Stomach smooth muscle (tissue), 2 donors: ENCODE measurements around the gene EFR3B.
"Not testable (repeated sequence)": the region's sequence is repeated elsewhere in the genome, so short reads cannot be mapped to it uniquely, and the experiment has no call there.

ENCODE experiments used
- H3K27ac ChIP-seq: one replicate; pipeline ENCODE4 v1.7.0; 2013; ENCODE audit warnings: mild to moderate bottlenecking, low read length, inconsistent platforms
- H3K27me3 ChIP-seq, 2 donors: one replicate each; pipeline ENCODE4 v1.7.0; 2013; ENCODE audit warnings: low read length in 2 of 2; ENCODE audit not compliant: insufficient read depth in 2 of 2, control insufficient read depth in 1 of 2
- H3K36me3 ChIP-seq, 2 donors: one replicate each; pipeline ENCODE4 v1.7.0; 2013; ENCODE audit warnings: low read length in 2 of 2; ENCODE audit not compliant: control insufficient read depth in 2 of 2, insufficient read depth in 2 of 2
- H3K4me1 ChIP-seq: one replicate; pipeline ENCODE4 v1.7.0; 2013; ENCODE audit warnings: low read length; ENCODE audit not compliant: control insufficient read depth, insufficient read depth
- H3K4me3 ChIP-seq, 2 donors: one replicate each; pipeline ENCODE4 v1.7.0; 2013; ENCODE audit warnings: low read length in 2 of 2
- H3K9ac ChIP-seq, 2 donors: one replicate each; pipeline ENCODE4 v1.7.0; 2013; ENCODE audit warnings: low read length in 2 of 2, mild to moderate bottlenecking in 1 of 2
- H3K9me3 ChIP-seq, 2 donors: one replicate each; pipeline ENCODE4 v1.7.0; 2013; ENCODE audit warnings: low read length in 2 of 2; ENCODE audit not compliant: control insufficient read depth in 2 of 2
- donor health status: healthy.
- donor health status: Pancreatic carcinoma.

The EFR3B gene

DNA sequence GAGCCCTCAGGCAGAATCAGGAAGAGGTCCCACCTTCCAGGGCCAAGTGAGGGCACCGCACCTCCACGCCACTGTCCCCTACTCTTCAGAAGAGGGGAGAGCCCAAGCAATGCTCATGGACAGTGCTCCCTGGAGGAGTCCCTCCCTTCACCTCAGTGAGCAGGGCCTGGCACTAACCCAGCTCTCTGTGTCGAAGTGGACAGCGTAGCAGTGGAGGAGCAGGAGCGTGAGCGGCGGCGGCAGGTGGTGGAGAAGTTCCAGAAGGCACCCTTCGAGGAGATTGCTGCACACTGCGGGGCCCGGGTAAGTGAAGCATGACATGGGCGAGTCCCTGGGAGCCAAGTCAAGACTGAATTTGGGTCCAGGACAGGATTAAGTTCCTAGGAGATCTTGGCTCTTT lies 109.8 kb downstream of the EFR3B start:
- Histone ChIP-seq H3K27me3 (no peaks in the 10 kb centered on the region), H3K36me3 (peaks cover 0 to 2% of the 10 kb centered on the region in 2 donors), H3K9me3 (no peaks in the 10 kb centered on the region), H3K9ac (no peak overlapping the region), H3K4me1 (no peaks in the 10 kb centered on the region), H3K4me3 (no peak overlapping the region), H3K27ac (no peak overlapping the region)

DNA sequence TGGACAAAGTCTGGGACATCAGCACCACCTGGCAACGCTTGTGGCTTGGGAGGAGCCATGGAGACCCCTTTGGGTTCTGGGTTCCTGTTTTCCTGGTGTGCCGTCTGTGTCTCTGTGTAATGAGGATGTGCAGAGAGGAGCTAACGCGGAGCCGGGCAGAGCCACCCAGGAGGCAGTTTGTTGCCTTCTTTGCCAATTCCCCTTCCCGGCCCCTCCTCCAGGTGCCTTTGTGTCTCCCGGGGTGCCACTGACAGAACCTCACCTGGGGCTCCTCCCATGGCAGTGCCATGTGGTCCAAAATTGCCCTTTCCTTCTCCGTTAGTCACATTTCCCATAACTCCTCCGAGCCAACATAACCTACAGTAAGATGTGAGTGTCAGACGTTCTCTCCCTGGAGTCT lies 113.5 kb downstream of the EFR3B start:
- Histone ChIP-seq H3K9ac (no peak overlapping the region), H3K36me3 (peaks cover 0 to 2% of the 10 kb centered on the region in 2 donors), H3K4me1 (no peaks in the 10 kb centered on the region), H3K9me3 (no peaks in the 10 kb centered on the region), H3K27ac (no peak overlapping the region), H3K4me3 (no peak overlapping the region), H3K27me3 (no peaks in the 10 kb centered on the region)

DNA sequence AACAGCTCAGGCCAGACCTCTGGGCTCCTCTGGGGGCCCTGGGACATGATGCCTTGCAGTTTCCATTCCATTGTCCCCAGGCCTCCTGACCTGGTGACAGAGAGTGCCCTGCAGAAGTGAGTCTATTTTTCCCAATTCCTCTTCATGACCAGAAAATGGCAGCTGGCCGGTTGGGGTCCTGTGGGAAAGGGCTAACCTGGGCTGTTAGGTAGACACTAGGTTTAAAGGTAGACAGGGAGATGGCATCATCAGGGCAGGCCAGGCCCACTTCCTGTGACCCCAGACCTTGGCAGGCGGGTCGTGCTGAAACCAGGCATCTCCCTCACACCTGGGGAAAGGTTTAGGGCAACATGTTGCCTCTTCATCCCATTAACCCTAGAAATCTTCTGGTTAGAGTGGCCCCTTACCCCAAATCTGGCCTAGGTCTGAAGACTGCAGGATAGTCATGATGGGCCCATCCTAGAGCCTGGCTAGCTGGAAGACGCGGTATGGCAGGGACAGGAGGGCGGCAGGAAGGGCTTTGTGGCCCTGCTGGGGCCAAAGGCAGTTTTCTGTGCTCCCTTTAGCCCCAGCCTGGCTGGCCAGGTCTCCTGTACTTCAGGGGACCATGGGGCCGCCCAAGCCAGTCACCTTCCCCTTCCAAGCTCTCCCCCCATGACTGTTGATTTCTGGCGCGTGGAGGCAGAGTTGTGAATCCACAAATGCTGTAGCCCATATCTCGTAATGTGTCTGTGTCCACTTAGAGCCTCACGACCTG lies 116.4 kb downstream of the EFR3B start:
- Histone ChIP-seq H3K27ac (no peak overlapping the region), H3K4me3 (no peak overlapping the region), H3K9me3 (peaks cover 0 to 3% of the 10 kb centered on the region in 2 donors), H3K4me1 (peaks cover 8% of the 10 kb centered on the region), H3K36me3 (peaks cover 0 to 2% of the 10 kb centered on the region in 2 donors), H3K9ac (no peak overlapping the region), H3K27me3 (peaks cover 1 to 5% of the 10 kb centered on the region in 2 donors)

- Histone ChIP-seq H3K27ac (no peak overlapping the region), H3K27me3 (peaks cover 13% of the 10 kb centered on the region in 2 donors), H3K4me1 (peaks cover 8% of the 10 kb centered on the region), H3K9ac (no peak overlapping the region), H3K4me3 (no peak overlapping the region), H3K36me3 (peaks cover 0 to 2% of the 10 kb centered on the region in 2 donors), H3K9me3 (peaks cover 0 to 3% of the 10 kb centered on the region in 2 donors)
Measured at GRCh38 chr2:25159949-25160348, 118.1 kb downstream of the EFR3B start.

- Histone ChIP-seq H3K9me3 (peaks cover 0 to 3% of the 10 kb centered on the region in 2 donors), H3K4me1 (peaks cover 8% of the 10 kb centered on the region), H3K9ac (no peak overlapping the region), H3K4me3 (no peak overlapping the region), H3K36me3 (no peaks in the 10 kb centered on the region), H3K27ac (no peak overlapping the region), H3K27me3 (peaks cover 13 to 14% of the 10 kb centered on the region in 2 donors)
Measured at GRCh38 chr2:25160376-25160775, 118.5 kb downstream of the EFR3B start.

GRCh38 chr2:25161055-25161781 lies 119.3 kb downstream of the EFR3B start:
- H3K27ac ChIP-seq = peak overlapping the region; percentile 31
- peaks cover 0 to 3% of the 10 kb centered on the region in 2 donors for H3K9me3 ChIP-seq
- H3K9ac ChIP-seq = no peak overlapping the region
- H3K4me1 ChIP-seq = peaks cover 8% of the 10 kb centered on the region
- H3K4me3 ChIP-seq = peak overlapping the region; percentile 64 to 69
- peaks cover 17 to 21% of the 10 kb centered on the region in 2 donors for H3K27me3 ChIP-seq
- no peaks in the 10 kb centered on the region for H3K36me3 ChIP-seq

GRCh38 chr2:25162061-25162460 lies 120.2 kb downstream of the EFR3B start:
- peaks cover 24 to 29% of the 10 kb centered on the region in 2 donors for H3K27me3 ChIP-seq
- peak overlapping the region; percentile 64 to 69 for H3K4me3 ChIP-seq
- H3K36me3 ChIP-seq, H3K9ac ChIP-seq, H3K9me3 ChIP-seq, H3K27ac ChIP-seq, H3K4me1 ChIP-seq: not testable (repeated sequence)

GRCh38 chr2:25164561-25164960 lies 122.7 kb downstream of the EFR3B start:
- H3K4me1 ChIP-seq = peaks cover 14% of the 10 kb centered on the region
- peaks cover 0 to 3% of the 10 kb centered on the region in 2 donors for H3K9me3 ChIP-seq
- no peaks in the 10 kb centered on the region for H3K36me3 ChIP-seq
- H3K27ac ChIP-seq = no peak overlapping the region
- peaks cover 38 to 54% of the 10 kb centered on the region in 2 donors for H3K27me3 ChIP-seq
- no peak overlapping the region for H3K9ac ChIP-seq
- no peak overlapping the region for H3K4me3 ChIP-seq

DNA sequence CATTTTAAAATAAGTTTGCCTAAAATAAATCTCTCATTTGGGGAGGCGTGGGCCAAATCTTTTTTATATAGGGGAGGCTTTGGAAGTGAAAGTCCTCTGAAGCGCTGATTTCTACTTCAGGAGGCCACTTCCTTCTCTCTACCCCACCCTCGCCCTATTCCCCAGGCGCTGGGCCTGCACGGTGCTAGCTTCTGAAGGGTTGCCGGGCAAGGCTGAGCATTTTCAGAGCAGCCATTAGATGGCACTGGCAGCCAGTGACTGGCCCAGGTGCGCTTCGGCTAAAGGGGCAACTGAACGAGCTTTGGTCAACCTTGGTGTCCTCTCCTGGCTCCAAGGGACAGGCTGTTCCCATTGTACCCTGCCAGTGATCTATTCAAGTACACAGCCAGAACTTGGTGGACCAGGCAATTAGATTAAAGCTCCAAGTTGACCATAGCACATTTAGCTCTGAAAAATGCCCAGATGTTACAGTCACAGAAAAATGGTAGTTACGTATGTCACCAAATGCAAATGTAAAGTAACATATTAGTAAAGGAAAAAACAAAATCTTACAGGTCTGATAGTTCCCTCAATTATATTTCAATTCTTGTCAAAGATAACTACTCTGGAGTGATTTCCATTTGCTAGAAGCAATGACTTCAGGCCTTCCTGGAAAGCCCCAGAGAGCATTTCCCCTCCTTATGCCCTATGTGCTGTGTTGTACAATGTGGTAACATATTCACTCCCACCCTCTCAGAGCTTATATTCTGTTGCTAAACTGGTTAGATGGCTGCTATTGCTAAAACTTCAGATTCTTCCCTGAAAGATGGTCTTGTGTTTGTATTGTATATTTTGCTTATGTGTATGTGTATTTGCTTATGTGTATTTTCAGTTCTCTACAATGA lies 124.4 kb downstream of the EFR3B start:
- Histone ChIP-seq H3K36me3 (no peaks in the 10 kb centered on the region), H3K27ac (no peak overlapping the region), H3K27me3 (peaks cover 41 to 56% of the 10 kb centered on the region in 2 donors), H3K9me3 (peaks cover 0 to 3% of the 10 kb centered on the region in 2 donors), H3K9ac (no peak overlapping the region), H3K4me1 (peaks cover 9% of the 10 kb centered on the region), H3K4me3 (no peak overlapping the region)

DNA sequence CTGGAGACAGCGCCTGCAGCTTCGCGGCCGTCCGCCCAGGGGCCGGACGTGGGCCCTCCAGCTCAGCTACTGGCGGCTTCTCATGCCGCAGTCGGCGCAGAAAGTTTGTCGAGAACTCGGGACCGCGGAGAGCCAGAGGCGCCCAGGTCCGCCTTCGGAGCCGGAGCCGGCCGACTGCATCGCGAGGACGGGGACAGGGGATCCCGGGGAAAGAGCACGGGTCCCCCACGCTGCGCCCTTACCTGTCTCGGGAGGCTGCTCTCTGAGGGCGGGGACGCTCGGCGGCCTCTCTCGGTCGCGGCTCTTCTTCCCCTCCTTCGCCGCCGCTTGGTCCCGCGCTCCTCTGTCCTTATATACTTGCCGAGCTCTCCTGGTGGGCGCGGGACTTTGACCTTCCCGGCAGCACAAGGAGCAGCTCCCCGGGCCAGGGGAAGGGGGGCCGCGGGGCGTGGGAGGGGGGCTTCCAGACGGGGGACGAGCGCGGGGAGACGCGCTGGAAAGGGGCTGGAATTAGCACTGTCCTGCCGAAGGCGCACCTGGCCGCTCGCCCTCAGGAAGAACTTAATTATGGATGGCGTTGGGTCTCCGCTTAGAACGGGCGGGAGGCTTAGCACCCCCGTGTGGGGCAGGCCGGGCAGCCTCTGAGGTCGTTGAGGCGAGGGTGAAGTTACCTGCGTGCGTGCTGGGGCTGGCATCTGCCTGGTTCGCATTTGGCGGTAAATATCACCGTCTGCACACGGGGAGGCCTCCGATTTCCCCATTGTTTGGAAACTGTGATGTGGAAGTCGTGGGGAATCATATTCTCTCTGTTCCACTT lies 126.6 kb downstream of the EFR3B start, which contains the start of gene POMC:
Gene POMC (minus strand): TSS at position 325 of the 817 bp plus-strand sequence. CDS start 3,808 bp downstream, outside the sequence.
- H3K9me3 ChIP-seq = no peaks in the 10 kb centered on the region
- no peak within 1 kb of the TSS for H3K9ac ChIP-seq
- peaks cover 6% of the 10 kb centered on the region for H3K4me1 ChIP-seq
- peak within 1 kb of the TSS; percentile 37 to 71 for H3K4me3 ChIP-seq
- H3K36me3 ChIP-seq = no peaks in the 10 kb centered on the region
- H3K27me3 ChIP-seq = peaks cover 35 to 53% of the 10 kb centered on the region in 2 donors
- no peak within 1 kb of the TSS for H3K27ac ChIP-seq
